ENCODE measurements around the gene HENMT1. TPM values are rescaled to one million over a fixed set of nuclear protein-coding genes. Genes with fewer than 3 reads are reported as not detected.
"Not testable (repeated sequence)": the region's sequence is repeated elsewhere in the genome, so short reads cannot be mapped to it uniquely, and the experiment has no call there.

The HENMT1 gene
- polyA plus RNA-seq, 2 donors: 1.7 to 2.6 TPM

GRCh38 chr1:108653431-108654105 is 7.3 kb downstream of the HENMT1 start:
- 69 to 83% methylated on average over 2 of the region's 2 CpGs for WGBS, 2 donors
- Histone ChIP-seq H3K4me3 (ENCODE audit: low read depth in 1 of 2, low read length in 2 of 2) (no peak overlapping the region), H3K27ac (ENCODE audit: low read depth in 2 of 2, low read length in 1 of 2) (no peak overlapping the region), H3K27me3 (ENCODE audit: control insufficient read depth in 1 of 2, insufficient read depth in 2 of 2, low read length in 2 of 2) (no peaks in the 10 kb centered on the region), H3K9me3 (ENCODE audit: control insufficient read depth in 2 of 2, insufficient read depth in 1 of 2, low read depth in 1 of 2, low read length in 1 of 2) (no peaks in the 10 kb centered on the region), H3K36me3 (ENCODE audit: control insufficient read depth in 2 of 2, insufficient read depth in 2 of 2, low read length in 1 of 2) (no peaks in the 10 kb centered on the region), H3K4me1 (ENCODE audit: control insufficient read depth in 2 of 2, insufficient read depth in 2 of 2, low read length in 1 of 2) (no peaks in the 10 kb centered on the region)

- H3K27ac ChIP-seq (ENCODE audit: low read depth in 2 of 2, low read length in 1 of 2): peak overlapping the region; percentile 57 to 62
- H3K4me1 ChIP-seq (ENCODE audit: control insufficient read depth in 2 of 2, insufficient read depth in 2 of 2, low read length in 1 of 2): peaks cover 0 to 2% of the 10 kb centered on the region in 2 donors
- no peaks in the 10 kb centered on the region for H3K9me3 ChIP-seq (ENCODE audit: control insufficient read depth in 2 of 2, insufficient read depth in 1 of 2, low read depth in 1 of 2, low read length in 1 of 2)
- no peaks in the 10 kb centered on the region for H3K27me3 ChIP-seq (ENCODE audit: control insufficient read depth in 1 of 2, insufficient read depth in 2 of 2, low read length in 2 of 2)
- H3K36me3 ChIP-seq (ENCODE audit: control insufficient read depth in 2 of 2, insufficient read depth in 2 of 2, low read length in 1 of 2): no peaks in the 10 kb centered on the region
- no peak overlapping the region for H3K4me3 ChIP-seq (ENCODE audit: low read depth in 1 of 2, low read length in 2 of 2)
- 71 to 72% methylated on average over 11 of the region's 11 CpGs for WGBS, 2 donors
Observed at GRCh38 chr1:108646648-108647269, 14.1 kb downstream of the HENMT1 start.

GRCh38 chr1:108646265-108646647 is 14.6 kb downstream of the HENMT1 start:
- H3K27ac ChIP-seq (ENCODE audit: low read depth in 2 of 2, low read length in 1 of 2): peak overlapping the region; percentile 57 to 62
- no peaks in the 10 kb centered on the region for H3K36me3 ChIP-seq (ENCODE audit: control insufficient read depth in 2 of 2, insufficient read depth in 2 of 2, low read length in 1 of 2)
- H3K27me3 ChIP-seq (ENCODE audit: control insufficient read depth in 1 of 2, insufficient read depth in 2 of 2, low read length in 2 of 2): no peaks in the 10 kb centered on the region
- no peak overlapping the region for H3K4me3 ChIP-seq (ENCODE audit: low read depth in 1 of 2, low read length in 2 of 2)
- H3K9me3 ChIP-seq (ENCODE audit: control insufficient read depth in 2 of 2, insufficient read depth in 1 of 2, low read depth in 1 of 2, low read length in 1 of 2): no peaks in the 10 kb centered on the region
- H3K4me1 ChIP-seq (ENCODE audit: control insufficient read depth in 2 of 2, insufficient read depth in 2 of 2, low read length in 1 of 2): peaks cover 0 to 2% of the 10 kb centered on the region in 2 donors
- WGBS, 2 donors: 79 to 85% methylated on average over 4 of the region's 4 CpGs

GRCh38 chr1:108645564-108646184 is 15.2 kb downstream of the HENMT1 start:
- 76 to 78% methylated on average over 9 of the region's 9 CpGs for WGBS, 2 donors
- Histone ChIP-seq H3K36me3 (ENCODE audit: control insufficient read depth in 2 of 2, insufficient read depth in 2 of 2, low read length in 1 of 2) (no peaks in the 10 kb centered on the region), H3K4me3 (ENCODE audit: low read depth in 1 of 2, low read length in 2 of 2) (no peak overlapping the region), H3K27me3 (ENCODE audit: control insufficient read depth in 1 of 2, insufficient read depth in 2 of 2, low read length in 2 of 2) (no peaks in the 10 kb centered on the region), H3K4me1 (ENCODE audit: control insufficient read depth in 2 of 2, insufficient read depth in 2 of 2, low read length in 1 of 2) (peaks cover 0 to 2% of the 10 kb centered on the region in 2 donors), H3K27ac (ENCODE audit: low read depth in 2 of 2, low read length in 1 of 2) (peak overlapping the region; percentile 14 to 24), H3K9me3 (ENCODE audit: control insufficient read depth in 2 of 2, insufficient read depth in 1 of 2, low read depth in 1 of 2, low read length in 1 of 2) (no peaks in the 10 kb centered on the region)

GRCh38 chr1:108644984-108645383 is 15.9 kb downstream of the HENMT1 start:
- H3K36me3 ChIP-seq (ENCODE audit: control insufficient read depth in 2 of 2, insufficient read depth in 2 of 2, low read length in 1 of 2): no peaks in the 10 kb centered on the region
- H3K4me1 ChIP-seq (ENCODE audit: control insufficient read depth in 2 of 2, insufficient read depth in 2 of 2, low read length in 1 of 2): peaks cover 0 to 2% of the 10 kb centered on the region in 2 donors
- no peak overlapping the region for H3K4me3 ChIP-seq (ENCODE audit: low read depth in 1 of 2, low read length in 2 of 2)
- 36 to 47% methylated on average over 7 of the region's 7 CpGs for WGBS, 2 donors
- peak overlapping the region; percentile 14 to 15 for H3K27ac ChIP-seq (ENCODE audit: low read depth in 2 of 2, low read length in 1 of 2)
- no peaks in the 10 kb centered on the region for H3K27me3 ChIP-seq (ENCODE audit: control insufficient read depth in 1 of 2, insufficient read depth in 2 of 2, low read length in 2 of 2)
- no peaks in the 10 kb centered on the region for H3K9me3 ChIP-seq (ENCODE audit: control insufficient read depth in 2 of 2, insufficient read depth in 1 of 2, low read depth in 1 of 2, low read length in 1 of 2)

GRCh38 chr1:108643492-108644335 is 17.2 kb downstream of the HENMT1 start:
- H3K27me3 ChIP-seq (ENCODE audit: control insufficient read depth in 1 of 2, insufficient read depth in 2 of 2, low read length in 2 of 2): no peaks in the 10 kb centered on the region
- H3K4me1 ChIP-seq (ENCODE audit: control insufficient read depth in 2 of 2, insufficient read depth in 2 of 2, low read length in 1 of 2): peaks cover 0 to 2% of the 10 kb centered on the region in 2 donors
- H3K36me3 ChIP-seq (ENCODE audit: control insufficient read depth in 2 of 2, insufficient read depth in 2 of 2, low read length in 1 of 2): no peaks in the 10 kb centered on the region
- no peak overlapping the region for H3K4me3 ChIP-seq (ENCODE audit: low read depth in 1 of 2, low read length in 2 of 2)
- no peaks in the 10 kb centered on the region for H3K9me3 ChIP-seq (ENCODE audit: control insufficient read depth in 2 of 2, insufficient read depth in 1 of 2, low read depth in 1 of 2, low read length in 1 of 2)
- H3K27ac ChIP-seq (ENCODE audit: low read depth in 2 of 2, low read length in 1 of 2): no peak overlapping the region
- WGBS, 2 donors: 24 to 30% methylated on average over 3 of the region's 3 CpGs

- not testable (repeated sequence) for H3K36me3 ChIP-seq (ENCODE audit: control insufficient read depth in 2 of 2, insufficient read depth in 2 of 2, low read length in 1 of 2); H3K4me3 ChIP-seq (ENCODE audit: low read depth in 1 of 2, low read length in 2 of 2); H3K27ac ChIP-seq (ENCODE audit: low read depth in 2 of 2, low read length in 1 of 2); H3K27me3 ChIP-seq (ENCODE audit: control insufficient read depth in 1 of 2, insufficient read depth in 2 of 2, low read length in 2 of 2); H3K9me3 ChIP-seq (ENCODE audit: control insufficient read depth in 2 of 2, insufficient read depth in 1 of 2, low read depth in 1 of 2, low read length in 1 of 2); H3K4me1 ChIP-seq (ENCODE audit: control insufficient read depth in 2 of 2, insufficient read depth in 2 of 2, low read length in 1 of 2)
- WGBS, 2 donors: 95 to 97% methylated on average over 28 of the region's 28 CpGs
Observed at GRCh38 chr1:108640863-108641262, 20.0 kb downstream of the HENMT1 start.

- no peaks in the 10 kb centered on the region for H3K27me3 ChIP-seq (ENCODE audit: control insufficient read depth in 1 of 2, insufficient read depth in 2 of 2, low read length in 2 of 2)
- H3K4me1 ChIP-seq (ENCODE audit: control insufficient read depth in 2 of 2, insufficient read depth in 2 of 2, low read length in 1 of 2): no peaks in the 10 kb centered on the region
- H3K4me3 ChIP-seq (ENCODE audit: low read depth in 1 of 2, low read length in 2 of 2): no peak overlapping the region
- H3K27ac ChIP-seq (ENCODE audit: low read depth in 2 of 2, low read length in 1 of 2): no peak overlapping the region
- WGBS, 2 donors: 80 to 87% methylated on average over 9 of the region's 9 CpGs
- no peaks in the 10 kb centered on the region for H3K9me3 ChIP-seq (ENCODE audit: control insufficient read depth in 2 of 2, insufficient read depth in 1 of 2, low read depth in 1 of 2, low read length in 1 of 2)
- no peaks in the 10 kb centered on the region for H3K36me3 ChIP-seq (ENCODE audit: control insufficient read depth in 2 of 2, insufficient read depth in 2 of 2, low read length in 1 of 2)
Observed at GRCh38 chr1:108639899-108640560, 20.9 kb downstream of the HENMT1 start.

- Histone ChIP-seq H3K36me3 (ENCODE audit: control insufficient read depth in 2 of 2, insufficient read depth in 2 of 2, low read length in 1 of 2) (no peaks in the 10 kb centered on the region), H3K4me3 (ENCODE audit: low read depth in 1 of 2, low read length in 2 of 2) (no peak overlapping the region), H3K9me3 (ENCODE audit: control insufficient read depth in 2 of 2, insufficient read depth in 1 of 2, low read depth in 1 of 2, low read length in 1 of 2) (no peaks in the 10 kb centered on the region), H3K27me3 (ENCODE audit: control insufficient read depth in 1 of 2, insufficient read depth in 2 of 2, low read length in 2 of 2) (no peaks in the 10 kb centered on the region), H3K27ac (ENCODE audit: low read depth in 2 of 2, low read length in 1 of 2) (no peak overlapping the region), H3K4me1 (ENCODE audit: control insufficient read depth in 2 of 2, insufficient read depth in 2 of 2, low read length in 1 of 2) (no peaks in the 10 kb centered on the region)
- WGBS, 2 donors: 90 to 92% methylated on average over 2 of the region's 2 CpGs
Observed at GRCh38 chr1:108636876-108637275, 24.0 kb downstream of the HENMT1 start.

All from esophagus (tissue), 2 donors.